A549 (cell line): ENCODE data around the gene SUSD1. TPM values are rescaled to one million over a fixed set of nuclear protein-coding genes. Genes with fewer than 3 reads are reported as not detected.

Experiments
- ATAC-seq, 2 experiments: fragments of 200-7000 bp in 1 of 2; fragments of >200 bp in 1 of 2; cut with Nextera tagmentation in 1 of 2; cut with Tn5 transposase in 1 of 2; 3 replicates each; pipeline versions ENCODE4 v1.8.0 to v1.9.1; 2018 to 2020; ENCODE audit warnings: mild to moderate bottlenecking in 1 of 2, moderate library complexity in 1 of 2
- CTCF ChIA-PET: fragments of 300-600 bp; sonication (Branson Sonifier 250); formaldehyde crosslinking; extraction: SDS; loops from one replicate; lab custom pipeline; 2021; ENCODE audit warnings: antibody characterized with exemption, inconsistent platforms; lab: Yijun Ruan, JAX
- POLR2A ChIA-PET: fragments of 350-600 bp; formaldehyde crosslinking; extraction: SDS; loops from one replicate; lab custom pipeline; 2021; ENCODE audit warnings: antibody characterized with exemption, inconsistent platforms; lab: Yijun Ruan, JAX
- DNase-seq, 2 experiments: peaks; one replicate each; pipeline versions ENCODE4 v3.0.0 to v3.0.0-alpha.2; 2011 to 2016; ENCODE audit warnings: low read depth in 1 of 2, low spot score in 1 of 2
- FAIRE-seq: peaks from 2 replicates; lab custom pipeline; 2011; peaks lifted over from hg19 to GRCh38; lab: Jason Lieb, UNC
- H3K27ac ChIP-seq, 2 experiments: fragments of >200 bp; sonication (Bioruptor Twin); formaldehyde crosslinking; 3 replicates each; pipeline ENCODE4 v1.5.1; 2016 to 2017
- H3K4me1 ChIP-seq: fragments of >200 bp; sonication (Bioruptor Twin); formaldehyde crosslinking; 3 replicates; pipeline ENCODE4 v1.6.1; 2016
- H3K4me2 ChIP-seq: fragments of >200 bp; sonication (Bioruptor Twin); formaldehyde crosslinking; 3 replicates; pipeline ENCODE4 v1.6.1; 2016
- H3K4me3 ChIP-seq: fragments of >200 bp; sonication (Bioruptor Twin); formaldehyde crosslinking; 3 replicates; pipeline ENCODE4 v1.5.1; 2016
- H3K9me3 ChIP-seq: fragments of >200 bp; sonication (Bioruptor Twin); formaldehyde crosslinking; 3 replicates; pipeline ENCODE4 v1.6.1; 2016
- ATOH8 ChIP-seq: fragments of 250-450 bp; sonication (Bioruptor Pico); IDR thresholded peaks from 2 replicates; pipeline ENCODE4 v1.5.0; 2020; ENCODE audit warnings: low read depth, mild to moderate bottlenecking, moderate library complexity
- BHLHE40 ChIP-seq: IDR thresholded peaks from 2 replicates; pipeline ENCODE4 v1.6.1; 2012; ENCODE audit warnings: low read depth, low read length, inconsistent platforms
- CBX2 ChIP-seq: fragments of 200-600 bp; sonication (generic); IDR thresholded peaks from 2 replicates; pipeline ENCODE4 v1.6.1; 2016; ENCODE audit warnings: low read depth, mild to moderate bottlenecking, borderline replicate concordance
- CBX8 ChIP-seq: fragments of 200-600 bp; sonication (generic); IDR thresholded peaks from 2 replicates; pipeline ENCODE4 v1.6.1; 2016
- CEBPB ChIP-seq, 2 experiments: fragments of >200 bp in 1 of 2; sonication (Bioruptor Twin) in 1 of 2; formaldehyde crosslinking in 1 of 2; IDR thresholded peaks; 2 replicates each; pipeline ENCODE4 v1.6.1; 2012 to 2016
- CHD2 ChIP-seq: fragments of 150-350 bp; IDR thresholded peaks from 2 replicates; pipeline ENCODE4 v1.6.1; 2014; ENCODE audit warnings: low read length; ENCODE audit not compliant: partially characterized antibody
- EHF ChIP-seq: fragments of 250-450 bp; sonication (Bioruptor Pico); IDR thresholded peaks from 2 replicates; pipeline ENCODE4 v1.5.0; 2020; ENCODE audit warnings: mild to moderate bottlenecking
- EHMT2 ChIP-seq: fragments of 200-600 bp; sonication (generic); IDR thresholded peaks from 2 replicates; pipeline ENCODE4 v1.6.1; 2016; ENCODE audit warnings: antibody characterized with exemption, low read depth, mild to moderate bottlenecking, moderate library complexity
- ESRRA ChIP-seq: fragments of 150-350 bp; IDR thresholded peaks from 2 replicates; pipeline ENCODE4 v1.6.1; 2014; ENCODE audit warnings: mild to moderate bottlenecking, low read length, borderline replicate concordance
- FOSB ChIP-seq: fragments of 250-450 bp; sonication (Bioruptor Pico); IDR thresholded peaks from 2 replicates; pipeline ENCODE4 v1.5.0; 2020; ENCODE audit warnings: mild to moderate bottlenecking, moderate library complexity
- FOSL2 ChIP-seq, 2 experiments: fragments of 450-650 bp in 1 of 2; fragments of >200 bp in 1 of 2; sonication (Bioruptor Twin) in 1 of 2; formaldehyde crosslinking; IDR thresholded peaks; 2 replicates each; pipeline versions ENCODE4 v1.5.0 to v1.6.1; 2016 to 2020; ENCODE audit warnings: mild to moderate bottlenecking in 1 of 2, moderate library complexity in 1 of 2
- GATA3 ChIP-seq: IDR thresholded peaks from 2 replicates; pipeline ENCODE4 v1.6.1; 2012; ENCODE audit warnings: borderline replicate concordance
- HEYL ChIP-seq: fragments of 250-450 bp; sonication (Bioruptor Pico); IDR thresholded peaks from 2 replicates; pipeline ENCODE4 v1.8.0; 2021; ENCODE audit warnings: mild to moderate bottlenecking, moderate library complexity
- HOXA7 ChIP-seq: fragments of 250-450 bp; sonication (Bioruptor Pico); IDR thresholded peaks from 2 replicates; pipeline ENCODE4 v1.5.0; 2020; ENCODE audit warnings: mild to moderate bottlenecking, moderate library complexity
- HOXB13 ChIP-seq: fragments of 250-450 bp; sonication (Bioruptor Pico); IDR thresholded peaks from 2 replicates; pipeline ENCODE4 v1.5.0; 2020; ENCODE audit warnings: low read depth, mild to moderate bottlenecking, moderate library complexity
- HOXB5 ChIP-seq: fragments of 250-450 bp; sonication (Bioruptor Pico); IDR thresholded peaks from 2 replicates; pipeline ENCODE4 v1.5.0; 2020; ENCODE audit warnings: mild to moderate bottlenecking, moderate library complexity
- KDM1A ChIP-seq: fragments of 200-600 bp; sonication (generic); IDR thresholded peaks from 2 replicates; pipeline ENCODE4 v1.6.1; 2016; ENCODE audit warnings: low read depth, mild to moderate bottlenecking
- KDM5A ChIP-seq: fragments of 200-600 bp; sonication (generic); IDR thresholded peaks from 2 replicates; pipeline ENCODE4 v1.6.1; 2016; ENCODE audit warnings: antibody characterized with exemption, mild to moderate bottlenecking
- MAFK ChIP-seq: fragments of 450-650 bp; IDR thresholded peaks from 2 replicates; pipeline ENCODE4 v1.6.1; 2014; ENCODE audit not compliant: partially characterized antibody
- NFE2L2 ChIP-seq: fragments of 150-350 bp; conservative IDR thresholded peaks from 2 replicates; pipeline ENCODE4 v1.6.1; 2014; ENCODE audit warnings: low read length
- NPAS2 ChIP-seq: fragments of 250-450 bp; sonication (Bioruptor Pico); IDR thresholded peaks from 2 replicates; pipeline ENCODE4 v1.8.0; 2022; ENCODE audit warnings: mild to moderate bottlenecking, moderate library complexity, borderline replicate concordance
- NR3C1 ChIP-seq: fragments of >200 bp; sonication (Bioruptor Twin); formaldehyde crosslinking; IDR thresholded peaks from 3 replicates; pipeline ENCODE4 v1.6.1; 2017
- PHF8 ChIP-seq: fragments of 200-600 bp; sonication (generic); IDR thresholded peaks from 2 replicates; pipeline ENCODE4 v1.6.1; 2016; ENCODE audit warnings: low read depth, mild to moderate bottlenecking, antibody characterized with exemption, moderate library complexity, borderline replicate concordance
- POLR2A ChIP-seq: IDR thresholded peaks from 2 replicates; pipeline ENCODE4 v1.6.1; 2012; ENCODE audit warnings: mild to moderate bottlenecking, low read length
- POLR2AphosphoS2 ChIP-seq: conservative IDR thresholded peaks from 2 replicates; pipeline ENCODE4 v1.6.1; 2012; ENCODE audit warnings: low read length, improper control_type of control experiment, inconsistent platforms
- RARB ChIP-seq: fragments of 250-450 bp; sonication (Bioruptor Pico); IDR thresholded peaks from 2 replicates; pipeline ENCODE4 v1.8.0; 2021; ENCODE audit warnings: mild to moderate bottlenecking, moderate library complexity
- RCOR1 ChIP-seq: fragments of 150-350 bp; IDR thresholded peaks from 2 replicates; pipeline ENCODE4 v1.6.1; 2014; ENCODE audit warnings: antibody characterized with exemption, low read length, low read depth
- REST ChIP-seq: fragments of 200-600 bp; sonication (generic); IDR thresholded peaks from 2 replicates; pipeline ENCODE4 v1.6.1; 2016; ENCODE audit warnings: antibody characterized with exemption, mild to moderate bottlenecking, moderate library complexity
- RFX5 ChIP-seq: fragments of 450-650 bp; IDR thresholded peaks from 2 replicates; pipeline ENCODE4 v1.7.1; 2014; ENCODE audit warnings: antibody characterized with exemption, mild to moderate bottlenecking, moderate library complexity
- ZFP36 ChIP-seq: fragments of 450-650 bp; IDR thresholded peaks from 2 replicates; pipeline ENCODE4 v1.6.1; 2014; ENCODE audit warnings: borderline replicate concordance; ENCODE audit not compliant: partially characterized antibody
- ZNF302 ChIP-seq: fragments of 250-450 bp; sonication (Bioruptor Pico); IDR thresholded peaks from 2 replicates; pipeline ENCODE4 v1.9.0; 2021; ENCODE audit warnings: inconsistent platforms, mild to moderate bottlenecking, moderate library complexity
- ZSCAN20 ChIP-seq: fragments of 250-450 bp; sonication (Bioruptor Pico); IDR thresholded peaks from 2 replicates; pipeline ENCODE4 v1.8.0; 2022; ENCODE audit warnings: mild to moderate bottlenecking, moderate library complexity
- WGBS: methylation state at CpG from one replicate; pipeline ENCODE4 v1.1.6; 2017; ENCODE audit errors: missing lambda C conversion rate; 5-methylcytosine and 5-hydroxymethylcytosine counted together
- polyA plus RNA-seq, 4 experiments: library from polyadenylated mRNA; depleted of rRNA in 3 of 4; stranded (reverse); fragments of >200 nt; fragmentation: RNase III in 1 of 4; extraction: RNeasy Plus Mini Kit Qiagen cat#74134 plus additional on column Dnase treatment in 1 of 4; gene quantifications; 2 replicates in 3 of 4; 3 replicates in 1 of 4; pipeline ENCODE4 v1.2.3, GENCODE V29; 2011 to 2017
- TF ChIP-seq, protein P1 (sequence below): fragments of 450-650 bp; IDR thresholded peaks from 2 replicates; pipeline ENCODE4 v1.6.1; 2014; ENCODE audit warnings: antibody characterized with exemption
- TF ChIP-seq, protein P2 (sequence below): fragments of 150-350 bp; IDR thresholded peaks from 2 replicates; pipeline ENCODE4 v1.6.1; 2014; ENCODE audit warnings: low read depth, mild to moderate bottlenecking, low read length

The SUSD1 gene
- polyA plus RNA-seq, 2 of the 4 experiments (the other 2 are of a cell fraction) = 15.7 to 18.6 TPM

GRCh38 chr9:112043423-112043822, 131.7 kb downstream of the SUSD1 start:
- DNase-seq = no peak
- no peak for ATAC-seq
- Histone ChIP-seq H3K9me3 (peaks cover 14% of the 10 kb centered on the region), H3K27ac (peak overlapping the region; percentile 80 to 87; a peak in 5 of 6 replicates), H3K4me3 (no peak overlapping the region), H3K4me2 (no peak overlapping the region), H3K4me1 (peaks cover 57% of the 10 kb centered on the region)
- 98% methylated on average over 1 of the region's 1 CpG for WGBS
- ChIA-PET POLR2A (interaction anchor here (0.5 kb wide), 1 partner anchor 31 kb away, joined by 4 read pairs; no protein-coding TSS in a partner anchor), CTCF (interaction anchor here (1.0 to 1.5 kb wide), 3 partner anchors 24 to 285 kb away, joined by 3 to 4 read pairs (median 4); no protein-coding TSS in a partner anchor)
- FAIRE-seq = no peak
- TF ChIP-seq HEYL (no peak), FOSB (CRISPR knock-in tag) (no peak), MAFK (no peak), HOXB13 (no peak), HOXA7 (no peak), HOXB5 (no peak), PHF8 (no peak), KDM5A (no peak), ZFP36 (no peak), EHF (CRISPR knock-in tag) (no peak), BHLHE40 (no peak), CBX8 (no peak), ESRRA (no peak), POLR2A (no peak), KDM1A (no peak)
- TF ChIP-seq, protein P1, sequence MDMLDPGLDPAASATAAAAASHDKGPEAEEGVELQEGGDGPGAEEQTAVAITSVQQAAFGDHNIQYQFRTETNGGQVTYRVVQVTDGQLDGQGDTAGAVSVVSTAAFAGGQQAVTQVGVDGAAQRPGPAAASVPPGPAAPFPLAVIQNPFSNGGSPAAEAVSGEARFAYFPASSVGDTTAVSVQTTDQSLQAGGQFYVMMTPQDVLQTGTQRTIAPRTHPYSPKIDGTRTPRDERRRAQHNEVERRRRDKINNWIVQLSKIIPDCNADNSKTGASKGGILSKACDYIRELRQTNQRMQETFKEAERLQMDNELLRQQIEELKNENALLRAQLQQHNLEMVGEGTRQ = no peak

GRCh38 chr9:112042769-112043168, 132.3 kb downstream of the SUSD1 start:
- WGBS = 86% methylated on average over 5 of the region's 5 CpGs
- CTCF ChIA-PET = interaction anchor here (1.4 to 1.5 kb wide), 2 partner anchors 25 to 32 kb away, joined by 4 read pairs; no protein-coding TSS in a partner anchor
- Histone ChIP-seq H3K9me3 (peaks cover 9% of the 10 kb centered on the region), H3K4me2 (peak overlapping the region; percentile 61), H3K4me1 (peaks cover 58% of the 10 kb centered on the region), H3K27ac (peak overlapping the region; percentile 80 to 87), H3K4me3 (no peak overlapping the region)
- no peak for ATAC-seq
- DNase-seq = no peak
- POLR2A ChIA-PET = no interaction called here
- no peak for FAIRE-seq
- TF ChIP-seq HOXA7 (peak; percentile 89; the same call in 1 of the 2 replicates), ZSCAN20 (CRISPR knock-in tag) (no peak), CBX2 (no peak), MAFK (no peak), POLR2AphosphoS2 (no peak), RCOR1 (no peak), RARB (CRISPR knock-in tag) (0 out of 2 replicates have a peak, but pooled peaks have one; percentile 58), CEBPB (IDR thresholded peaks at IDR 0.05) (no peak), HOXB13 (peak; percentile 98; the same call in 1 of the 2 replicates), REST (no peak), RFX5 (no peak), HOXB5 (peak; percentile 81; the same call in 1 of the 2 replicates), GATA3 (no peak), ZNF302 (peak; percentile 93), NFE2L2 (no peak), NR3C1 (no peak), EHMT2 (no peak), ATOH8 (peak; percentile 96), FOSL2 (IDR thresholded peaks at IDR 0.05) (no peak), FOSL2 (CRISPR knock-in tag; IDR thresholded peaks at IDR 0.05) (no peak), CHD2 (no peak), NPAS2 (CRISPR knock-in tag) (no peak), HEYL (0 out of 2 replicates have a peak, but pooled peaks have one; percentile 56)
- TF ChIP-seq, protein P2, sequence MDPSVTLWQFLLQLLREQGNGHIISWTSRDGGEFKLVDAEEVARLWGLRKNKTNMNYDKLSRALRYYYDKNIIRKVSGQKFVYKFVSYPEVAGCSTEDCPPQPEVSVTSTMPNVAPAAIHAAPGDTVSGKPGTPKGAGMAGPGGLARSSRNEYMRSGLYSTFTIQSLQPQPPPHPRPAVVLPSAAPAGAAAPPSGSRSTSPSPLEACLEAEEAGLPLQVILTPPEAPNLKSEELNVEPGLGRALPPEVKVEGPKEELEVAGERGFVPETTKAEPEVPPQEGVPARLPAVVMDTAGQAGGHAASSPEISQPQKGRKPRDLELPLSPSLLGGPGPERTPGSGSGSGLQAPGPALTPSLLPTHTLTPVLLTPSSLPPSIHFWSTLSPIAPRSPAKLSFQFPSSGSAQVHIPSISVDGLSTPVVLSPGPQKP = no peak
